Transverse colon (tissue), 4 donors: ENCODE results near the gene FAM186B.

Source experiments
- CTCF ChIP-seq, 5 experiments: fragments of 200-600 bp in 3 of 5; fragments of 450-650 bp in 2 of 5; sonication (generic) in 3 of 5; IDR thresholded peaks; 1 replicate in 2 of 5; 2 replicates in 3 of 5; pipeline ENCODE4 v1.5.1; 2016 to 2017; ENCODE audit warnings: antibody characterized with exemption in 5 of 5, inconsistent platforms in 3 of 5, mild to moderate bottlenecking in 2 of 5, moderate library complexity in 1 of 5
- EP300 ChIP-seq: sonication (generic); formaldehyde crosslinking; IDR thresholded peaks from one replicate; pipeline ENCODE4 v1.6.1; 2017; ENCODE audit warnings: antibody characterized with exemption, low read depth
- POLR2A ChIP-seq: fragments of 450-650 bp; IDR thresholded peaks from one replicate; pipeline ENCODE4 v1.6.1; 2016; ENCODE audit warnings: antibody characterized with exemption, mild to moderate bottlenecking, moderate library complexity
- POLR2AphosphoS5 ChIP-seq, 3 donors: sonication (generic); formaldehyde crosslinking; IDR thresholded peaks; one replicate each; pipeline ENCODE4 v1.6.1; 2016; ENCODE audit warnings: antibody characterized with exemption in 3 of 3

GRCh38 chr12:49649445-49649844 lies 44.0 kb upstream of the FAM186B start:
- TF ChIP-seq EP300: no peak
- TF ChIP-seq POLR2A: no peak
- no peak for TF ChIP-seq CTCF (IDR thresholded peaks at IDR 0.05)
- TF ChIP-seq POLR2AphosphoS5 (IDR thresholded peaks at IDR 0.05): no peak
